ENCODE results near the gene NRXN3.

NRXN3 gene

DNA sequence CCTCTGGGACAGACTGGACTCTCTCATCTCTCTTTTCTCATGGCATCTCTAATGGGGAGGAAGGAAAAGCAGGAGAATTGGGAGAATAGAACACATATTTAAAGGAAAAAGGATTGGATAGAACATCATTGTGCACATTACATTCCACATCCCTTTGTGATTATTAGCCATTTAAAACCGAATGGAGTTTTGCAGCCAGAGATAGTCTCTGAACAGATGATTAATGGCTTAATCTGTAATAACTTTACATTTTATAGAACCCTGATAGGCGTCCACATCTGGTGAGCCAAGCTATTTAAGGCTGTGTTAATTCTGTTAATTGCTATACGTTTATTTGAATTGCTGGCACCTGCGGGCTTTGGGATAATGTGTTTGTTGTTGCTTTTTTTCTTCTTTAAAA lies 487.3 kb downstream of the NRXN3 start:
- Histone ChIP-seq H3K27ac (ENCODE audit: insufficient read depth, low read length, poor library complexity, severe bottlenecking) (no peak overlapping the region), H3K4me1 (ENCODE audit: control insufficient read depth, insufficient read depth, low read length, poor library complexity, severe bottlenecking) (no peaks in the 10 kb centered on the region), H3K27me3 (replicated peaks; ENCODE audit: control insufficient read depth, insufficient read depth, low read length, poor library complexity, severe bottlenecking) (no peaks in the 10 kb centered on the region), H3K9me3 (ENCODE audit: control insufficient read depth, low read length) (no peaks in the 10 kb centered on the region), H3K36me3 (ENCODE audit: control insufficient read depth, insufficient read depth, low read length) (no peaks in the 10 kb centered on the region), H3K4me3 (ENCODE audit: insufficient read depth, low read depth, low read length, poor library complexity, severe bottlenecking) (no peak overlapping the region)
- no peak for DNase-seq

- Histone ChIP-seq H3K27me3 (replicated peaks; ENCODE audit: control insufficient read depth, insufficient read depth, low read length, poor library complexity, severe bottlenecking) (no peaks in the 10 kb centered on the region), H3K36me3 (ENCODE audit: control insufficient read depth, insufficient read depth, low read length) (no peaks in the 10 kb centered on the region), H3K9me3 (ENCODE audit: control insufficient read depth, low read length) (no peaks in the 10 kb centered on the region), H3K4me3 (ENCODE audit: insufficient read depth, low read depth, low read length, poor library complexity, severe bottlenecking) (no peak overlapping the region), H3K27ac (ENCODE audit: insufficient read depth, low read length, poor library complexity, severe bottlenecking) (no peak overlapping the region), H3K4me1 (ENCODE audit: control insufficient read depth, insufficient read depth, low read length, poor library complexity, severe bottlenecking) (no peaks in the 10 kb centered on the region)
- no peak for DNase-seq
Measured at GRCh38 chr14:78664841-78665240, 494.7 kb downstream of the NRXN3 start.

DNA sequence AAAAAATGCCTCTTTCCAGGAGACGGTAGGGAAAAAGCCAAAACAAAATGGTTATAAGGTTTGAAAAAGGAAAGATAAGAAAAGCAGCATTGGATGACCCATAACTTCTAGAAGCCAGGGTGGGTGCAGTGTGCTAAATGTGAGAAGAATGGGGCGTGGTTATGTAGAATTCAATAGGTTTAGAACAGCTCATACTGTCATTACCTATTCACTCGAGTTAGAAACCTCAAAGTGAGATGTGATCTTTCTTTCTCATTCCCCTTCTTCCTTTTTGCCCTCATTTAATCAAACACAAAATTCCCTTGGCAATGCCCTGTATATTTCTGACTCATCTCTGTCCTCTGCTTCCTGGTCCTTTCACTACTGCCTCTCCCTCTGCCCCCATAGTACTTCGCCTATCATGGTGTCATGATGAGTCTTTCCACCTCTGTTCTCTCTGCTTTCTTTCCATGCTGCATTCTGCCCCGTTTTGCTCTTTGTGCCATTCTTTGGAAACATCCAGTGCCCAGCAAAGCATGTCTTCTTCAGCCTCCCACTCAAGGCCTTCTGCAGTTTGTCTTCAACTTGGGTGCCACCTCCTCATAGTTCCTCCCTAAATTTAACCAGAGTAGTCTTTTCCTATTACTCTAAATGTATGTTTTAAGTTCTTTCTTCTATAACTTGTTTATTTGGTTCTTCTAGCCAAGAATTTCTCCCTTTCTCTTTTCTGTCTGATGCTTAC lies 496.3 kb downstream of the NRXN3 start:
- no peak overlapping the region for H3K4me3 ChIP-seq (ENCODE audit: insufficient read depth, low read depth, low read length, poor library complexity, severe bottlenecking)
- H3K9me3 ChIP-seq (ENCODE audit: control insufficient read depth, low read length) = no peaks in the 10 kb centered on the region
- DNase-seq = no peak
- no peak overlapping the region for H3K27ac ChIP-seq (ENCODE audit: insufficient read depth, low read length, poor library complexity, severe bottlenecking)
- no peaks in the 10 kb centered on the region for H3K27me3 ChIP-seq (replicated peaks; ENCODE audit: control insufficient read depth, insufficient read depth, low read length, poor library complexity, severe bottlenecking)
- no peaks in the 10 kb centered on the region for H3K4me1 ChIP-seq (ENCODE audit: control insufficient read depth, insufficient read depth, low read length, poor library complexity, severe bottlenecking)
- H3K36me3 ChIP-seq (ENCODE audit: control insufficient read depth, insufficient read depth, low read length) = no peaks in the 10 kb centered on the region

DNA sequence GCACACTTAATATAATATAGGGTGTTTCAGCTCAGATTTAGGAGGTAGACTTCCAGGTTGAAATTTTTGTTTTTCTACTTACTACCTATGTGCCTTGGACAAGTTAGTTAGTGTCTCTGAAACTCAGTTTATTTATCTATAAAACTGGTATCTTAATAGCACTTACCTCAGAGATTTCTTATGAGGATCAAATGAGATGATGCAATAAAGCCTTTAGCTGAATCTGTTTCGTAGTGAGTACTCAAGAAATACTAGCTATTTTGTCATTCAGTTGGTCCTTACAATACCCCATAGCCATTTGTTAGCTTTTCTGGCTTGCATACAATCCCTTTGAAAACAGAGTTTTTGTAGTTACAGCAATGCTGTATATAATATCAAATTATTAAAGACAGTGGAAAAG lies 497.0 kb downstream of the NRXN3 start:
- Histone ChIP-seq H3K36me3 (ENCODE audit: control insufficient read depth, insufficient read depth, low read length) (no peaks in the 10 kb centered on the region), H3K27ac (ENCODE audit: insufficient read depth, low read length, poor library complexity, severe bottlenecking) (no peak overlapping the region), H3K4me1 (ENCODE audit: control insufficient read depth, insufficient read depth, low read length, poor library complexity, severe bottlenecking) (no peaks in the 10 kb centered on the region), H3K4me3 (ENCODE audit: insufficient read depth, low read depth, low read length, poor library complexity, severe bottlenecking) (no peak overlapping the region), H3K9me3 (ENCODE audit: control insufficient read depth, low read length) (no peaks in the 10 kb centered on the region), H3K27me3 (replicated peaks; ENCODE audit: control insufficient read depth, insufficient read depth, low read length, poor library complexity, severe bottlenecking) (no peaks in the 10 kb centered on the region)
- no peak for DNase-seq

DNA sequence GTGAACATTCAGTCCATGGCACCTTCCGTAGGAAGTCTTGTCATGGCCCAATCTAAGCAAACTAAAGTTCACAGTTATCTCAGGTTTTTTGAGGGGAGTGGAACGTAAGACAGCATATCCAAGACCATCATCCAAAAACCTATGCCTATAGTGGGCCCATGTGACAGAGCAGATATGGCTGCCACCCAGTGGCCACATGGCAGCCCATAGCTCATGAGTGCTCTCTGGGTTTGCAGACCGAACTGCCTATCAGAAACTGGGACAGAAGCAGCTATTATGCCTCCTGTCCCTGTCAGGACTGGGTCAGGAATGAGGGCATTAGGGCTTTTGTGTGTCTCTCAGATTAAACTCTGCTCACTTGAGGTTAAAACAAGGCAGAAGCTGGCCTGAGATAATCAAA lies 503.7 kb downstream of the NRXN3 start:
- Histone ChIP-seq H3K4me3 (ENCODE audit: insufficient read depth, low read depth, low read length, poor library complexity, severe bottlenecking) (no peak overlapping the region), H3K9me3 (ENCODE audit: control insufficient read depth, low read length) (no peaks in the 10 kb centered on the region), H3K36me3 (ENCODE audit: control insufficient read depth, insufficient read depth, low read length) (no peaks in the 10 kb centered on the region), H3K27me3 (replicated peaks; ENCODE audit: control insufficient read depth, insufficient read depth, low read length, poor library complexity, severe bottlenecking) (no peaks in the 10 kb centered on the region), H3K27ac (ENCODE audit: insufficient read depth, low read length, poor library complexity, severe bottlenecking) (no peak overlapping the region), H3K4me1 (ENCODE audit: control insufficient read depth, insufficient read depth, low read length, poor library complexity, severe bottlenecking) (no peaks in the 10 kb centered on the region)
- DNase-seq = no peak

DNA sequence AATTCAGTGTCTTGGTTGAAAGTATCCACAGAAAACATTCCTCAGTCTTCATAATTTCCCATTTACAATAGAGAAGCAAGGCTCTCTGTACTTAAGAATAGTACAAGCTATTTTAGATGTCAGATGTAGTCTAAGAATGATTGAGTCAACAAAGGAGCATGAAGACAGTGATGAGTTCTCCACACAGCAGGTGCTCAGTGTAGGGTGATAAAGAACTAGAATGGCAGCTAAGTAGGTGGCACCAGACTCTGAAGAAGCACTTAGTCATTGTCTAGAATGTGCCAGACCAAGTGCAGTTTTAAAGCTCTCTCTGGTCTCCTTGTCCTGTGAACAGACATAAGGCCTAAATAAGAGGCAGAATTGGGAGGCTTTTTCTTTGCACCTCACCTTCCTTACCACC lies 504.6 kb downstream of the NRXN3 start:
- Histone ChIP-seq H3K4me3 (ENCODE audit: insufficient read depth, low read depth, low read length, poor library complexity, severe bottlenecking) (no peak overlapping the region), H3K9me3 (ENCODE audit: control insufficient read depth, low read length) (no peaks in the 10 kb centered on the region), H3K27ac (ENCODE audit: insufficient read depth, low read length, poor library complexity, severe bottlenecking) (no peak overlapping the region), H3K36me3 (ENCODE audit: control insufficient read depth, insufficient read depth, low read length) (no peaks in the 10 kb centered on the region), H3K4me1 (ENCODE audit: control insufficient read depth, insufficient read depth, low read length, poor library complexity, severe bottlenecking) (no peaks in the 10 kb centered on the region), H3K27me3 (replicated peaks; ENCODE audit: control insufficient read depth, insufficient read depth, low read length, poor library complexity, severe bottlenecking) (no peaks in the 10 kb centered on the region)
- DNase-seq = no peak

DNA sequence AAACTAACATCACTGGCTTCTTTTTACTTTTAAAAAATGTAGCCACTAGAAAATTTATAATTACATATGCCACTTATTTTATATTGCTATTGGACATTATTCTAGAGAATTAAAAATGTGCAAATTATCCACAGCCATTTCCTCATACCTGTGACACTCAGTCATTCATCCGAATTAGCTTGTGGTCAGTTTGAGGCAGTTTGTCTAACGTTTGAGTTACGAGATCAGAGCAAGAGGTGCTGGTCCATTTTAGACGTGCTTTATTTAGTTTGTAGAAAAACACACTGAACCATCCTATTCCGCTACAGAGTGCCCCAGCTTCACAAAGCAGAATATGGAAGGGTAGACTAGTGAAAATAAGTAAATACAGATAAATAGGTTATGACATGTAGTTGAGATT lies 513.0 kb downstream of the NRXN3 start:
- no peaks in the 10 kb centered on the region for H3K27me3 ChIP-seq (replicated peaks; ENCODE audit: control insufficient read depth, insufficient read depth, low read length, poor library complexity, severe bottlenecking)
- DNase-seq = no peak
- no peaks in the 10 kb centered on the region for H3K9me3 ChIP-seq (ENCODE audit: control insufficient read depth, low read length)
- H3K27ac ChIP-seq (ENCODE audit: insufficient read depth, low read length, poor library complexity, severe bottlenecking) = no peak overlapping the region
- no peaks in the 10 kb centered on the region for H3K4me1 ChIP-seq (ENCODE audit: control insufficient read depth, insufficient read depth, low read length, poor library complexity, severe bottlenecking)
- H3K4me3 ChIP-seq (ENCODE audit: insufficient read depth, low read depth, low read length, poor library complexity, severe bottlenecking) = no peak overlapping the region
- H3K36me3 ChIP-seq (ENCODE audit: control insufficient read depth, insufficient read depth, low read length) = no peaks in the 10 kb centered on the region

GRCh38 chr14:78683981-78684380 lies 513.8 kb downstream of the NRXN3 start:
- Histone ChIP-seq H3K4me1 (ENCODE audit: control insufficient read depth, insufficient read depth, low read length, poor library complexity, severe bottlenecking) (no peaks in the 10 kb centered on the region), H3K36me3 (ENCODE audit: control insufficient read depth, insufficient read depth, low read length) (no peaks in the 10 kb centered on the region), H3K27me3 (replicated peaks; ENCODE audit: control insufficient read depth, insufficient read depth, low read length, poor library complexity, severe bottlenecking) (no peaks in the 10 kb centered on the region), H3K27ac (ENCODE audit: insufficient read depth, low read length, poor library complexity, severe bottlenecking) (no peak overlapping the region), H3K4me3 (ENCODE audit: insufficient read depth, low read depth, low read length, poor library complexity, severe bottlenecking) (no peak overlapping the region), H3K9me3 (ENCODE audit: control insufficient read depth, low read length) (no peaks in the 10 kb centered on the region)
- no peak for DNase-seq

GRCh38 chr14:78688503-78688902 lies 518.3 kb downstream of the NRXN3 start:
- no peaks in the 10 kb centered on the region for H3K27me3 ChIP-seq (replicated peaks; ENCODE audit: control insufficient read depth, insufficient read depth, low read length, poor library complexity, severe bottlenecking)
- no peak overlapping the region for H3K27ac ChIP-seq (ENCODE audit: insufficient read depth, low read length, poor library complexity, severe bottlenecking)
- no peaks in the 10 kb centered on the region for H3K9me3 ChIP-seq (ENCODE audit: control insufficient read depth, low read length)
- no peak overlapping the region for H3K4me3 ChIP-seq (ENCODE audit: insufficient read depth, low read depth, low read length, poor library complexity, severe bottlenecking)
- H3K36me3 ChIP-seq (ENCODE audit: control insufficient read depth, insufficient read depth, low read length) = no peaks in the 10 kb centered on the region
- no peak for DNase-seq
- no peaks in the 10 kb centered on the region for H3K4me1 ChIP-seq (ENCODE audit: control insufficient read depth, insufficient read depth, low read length, poor library complexity, severe bottlenecking)

GRCh38 chr14:78690836-78691235 lies 520.7 kb downstream of the NRXN3 start:
- H3K27ac ChIP-seq (ENCODE audit: insufficient read depth, low read length, poor library complexity, severe bottlenecking) = no peak overlapping the region
- H3K36me3 ChIP-seq (ENCODE audit: control insufficient read depth, insufficient read depth, low read length) = no peaks in the 10 kb centered on the region
- no peak overlapping the region for H3K4me3 ChIP-seq (ENCODE audit: insufficient read depth, low read depth, low read length, poor library complexity, severe bottlenecking)
- no peaks in the 10 kb centered on the region for H3K9me3 ChIP-seq (ENCODE audit: control insufficient read depth, low read length)
- H3K27me3 ChIP-seq (replicated peaks; ENCODE audit: control insufficient read depth, insufficient read depth, low read length, poor library complexity, severe bottlenecking) = no peaks in the 10 kb centered on the region
- H3K4me1 ChIP-seq (ENCODE audit: control insufficient read depth, insufficient read depth, low read length, poor library complexity, severe bottlenecking) = no peaks in the 10 kb centered on the region
- DNase-seq = no peak

Data from effector memory CD4-positive, alpha-beta T cell (primary cell).